Fibroblast of lung (primary cell): ENCODE measurements around the gene ITGBL1. TPM values are rescaled to one million over a fixed set of nuclear protein-coding genes. Genes with fewer than 3 reads are reported as not detected.

Source experiments
- DNase-seq, 2 donors: peaks; one replicate each; pipeline versions ENCODE4 v3.0.0 to v3.0.0-alpha.2; 2010; ENCODE audit warnings: low read depth in 2 of 2
- H2AFZ ChIP-seq: 2 replicates; pipeline ENCODE4 v1.5.1; 2012; ENCODE audit warnings: low read length, control low read depth, inconsistent platforms
- H3K27ac ChIP-seq: 2 replicates; pipeline ENCODE4 v1.5.1; 2011; ENCODE audit warnings: low read length, control low read depth; ENCODE audit not compliant: insufficient read depth
- H3K27me3 ChIP-seq: 2 replicates; pipeline ENCODE4 v1.5.1; 2011; ENCODE audit warnings: mild to moderate bottlenecking, low read length; ENCODE audit not compliant: control insufficient read depth, insufficient read depth
- H3K36me3 ChIP-seq: 2 replicates; pipeline ENCODE4 v1.5.1; 2011; ENCODE audit warnings: low read length; ENCODE audit not compliant: control insufficient read depth, insufficient read depth
- H3K4me1 ChIP-seq: 2 replicates; pipeline ENCODE4 v1.5.1; 2011; ENCODE audit warnings: low read length; ENCODE audit not compliant: control insufficient read depth, insufficient read depth; ENCODE audit errors: extremely low read depth
- H3K4me2 ChIP-seq: 2 replicates; pipeline ENCODE4 v1.5.1; 2011; ENCODE audit warnings: low read length, control low read depth; ENCODE audit not compliant: insufficient read depth; ENCODE audit errors: extremely low read depth
- H3K4me3 ChIP-seq, 4 experiments: fragments of 200-600 bp in 1 of 4; sonication (generic) in 1 of 4; replicated peaks in 1 of 4; 2 replicates each; pipeline ENCODE4 v1.5.1; 2011 to 2016; ENCODE audit warnings: low read length in 4 of 4, low read depth in 3 of 4, mild to moderate bottlenecking in 3 of 4, control low read depth in 2 of 4, inconsistent platforms in 1 of 4, mixed read lengths in 1 of 4; ENCODE audit not compliant: insufficient read depth in 1 of 4; ENCODE audit errors: control extremely low read depth in 1 of 4
- H3K79me2 ChIP-seq: 2 replicates; pipeline ENCODE4 v1.5.1; 2012; ENCODE audit warnings: mild to moderate bottlenecking, low read length, inconsistent platforms; ENCODE audit not compliant: control insufficient read depth, insufficient read depth
- H3K9ac ChIP-seq: 2 replicates; pipeline ENCODE4 v1.5.1; 2011; ENCODE audit warnings: mild to moderate bottlenecking, low read length, control low read depth; ENCODE audit not compliant: insufficient read depth
- H3K9me3 ChIP-seq: 2 replicates; pipeline ENCODE4 v1.5.1; 2012; ENCODE audit warnings: low read depth, low read length; ENCODE audit not compliant: control insufficient read depth, insufficient read depth
- H4K20me1 ChIP-seq: 2 replicates; pipeline ENCODE4 v1.5.1; 2011; ENCODE audit warnings: low read length; ENCODE audit not compliant: control insufficient read depth, insufficient read depth; ENCODE audit errors: extremely low read depth
- CTCF ChIP-seq, 2 donors: IDR thresholded peaks in 1 of 2; conservative IDR thresholded peaks in 1 of 2; 1 replicate in 1 of 2; 2 replicates in 1 of 2; pipeline ENCODE4 v1.5.1; 2011 to 2012; ENCODE audit warnings: low read length in 2 of 2, control low read depth in 1 of 2, inconsistent platforms in 1 of 2, low read depth in 1 of 2, mild to moderate bottlenecking in 1 of 2
- EZH2 ChIP-seq: IDR thresholded peaks from 2 replicates; pipeline ENCODE4 v1.5.1; 2012; ENCODE audit warnings: low read length, control low read depth, mild to moderate bottlenecking; ENCODE audit errors: missing control alignments
- polyA plus RNA-seq, 2 donors: library from polyadenylated mRNA; depleted of rRNA in 1 of 2; stranded (reverse) in 1 of 2; unstranded in 1 of 2; fragments of >200 nt; gene quantifications; 2 replicates each; pipeline ENCODE4 v1.2.1, GENCODE V29; 2011 to 2012; ENCODE audit warnings: missing spikeins in 1 of 2
- total RNA-seq: library from RNA; depleted of rRNA; stranded (reverse); fragments of >200 nt; gene quantifications from 2 replicates; pipeline ENCODE4 v1.2.1, GENCODE V29; 2014

Gene ITGBL1
- total and polyA plus RNA-seq, 2 donors (not counting 1 experiment from before 2014, with no cell fraction given), result 45.1 to 87.4 TPM

- Histone ChIP-seq H3K9ac (no peak overlapping the region), H3K4me3 (no peak overlapping the region), H3K36me3 (no peaks in the 10 kb centered on the region), H4K20me1 (no peaks in the 10 kb centered on the region), H3K9me3 (no peaks in the 10 kb centered on the region), H3K27me3 (no peaks in the 10 kb centered on the region), H3K27ac (no peak overlapping the region), H2AFZ (no peak overlapping the region), H3K4me2 (no peak overlapping the region), H3K4me1 (peaks cover 10% of the 10 kb centered on the region), H3K79me2 (no peaks in the 10 kb centered on the region)
- no peak for TF ChIP-seq CTCF (conservative IDR thresholded peaks at IDR 0.05 in 1 of 2, IDR thresholded peaks at IDR 0.05 in 1 of 2; ENCODE audit: low read depth in 1 of 2, low read length in 2 of 2)
- TF ChIP-seq EZH2, result no peak
- no peak for DNase-seq
These were observed 251.4 kb downstream of the ITGBL1 start for GRCh38 chr13:101703838-101704237.

DNA sequence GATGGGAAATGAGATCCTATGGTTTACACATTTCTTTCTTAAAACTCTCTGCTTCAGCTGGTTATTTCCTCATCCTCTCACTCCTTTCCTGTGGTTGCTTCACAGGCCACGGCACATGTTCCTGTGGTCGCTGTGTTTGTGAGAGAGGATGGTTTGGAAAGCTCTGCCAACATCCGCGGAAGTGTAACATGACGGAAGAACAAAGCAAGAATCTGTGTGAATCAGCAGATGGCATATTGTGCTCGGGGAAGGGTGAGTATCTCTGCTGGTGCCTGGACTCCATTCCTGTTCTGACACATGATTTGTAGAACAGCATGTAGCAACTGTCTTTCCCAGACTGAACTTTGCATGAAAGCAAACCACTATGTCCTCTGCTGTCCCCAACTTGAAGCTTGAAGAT, 254.2 kb downstream of the ITGBL1 start:
- Histone ChIP-seq H3K27ac (peak overlapping the region; percentile 26), H3K4me2 (peak overlapping the region; percentile 37), H4K20me1 (no peaks in the 10 kb centered on the region), H3K4me1 (peaks cover 10% of the 10 kb centered on the region), H3K79me2 (no peaks in the 10 kb centered on the region), H2AFZ (no peak overlapping the region), H3K27me3 (no peaks in the 10 kb centered on the region), H3K9ac (no peak overlapping the region), H3K36me3 (no peaks in the 10 kb centered on the region), H3K9me3 (no peaks in the 10 kb centered on the region), H3K4me3 (no peak overlapping the region)
- TF ChIP-seq CTCF (conservative IDR thresholded peaks at IDR 0.05 in 1 of 2, IDR thresholded peaks at IDR 0.05 in 1 of 2; ENCODE audit: low read depth in 1 of 2, low read length in 2 of 2) (no peak), EZH2 (no peak)
- DNase-seq, result peak; percentile 80 to 99

DNA sequence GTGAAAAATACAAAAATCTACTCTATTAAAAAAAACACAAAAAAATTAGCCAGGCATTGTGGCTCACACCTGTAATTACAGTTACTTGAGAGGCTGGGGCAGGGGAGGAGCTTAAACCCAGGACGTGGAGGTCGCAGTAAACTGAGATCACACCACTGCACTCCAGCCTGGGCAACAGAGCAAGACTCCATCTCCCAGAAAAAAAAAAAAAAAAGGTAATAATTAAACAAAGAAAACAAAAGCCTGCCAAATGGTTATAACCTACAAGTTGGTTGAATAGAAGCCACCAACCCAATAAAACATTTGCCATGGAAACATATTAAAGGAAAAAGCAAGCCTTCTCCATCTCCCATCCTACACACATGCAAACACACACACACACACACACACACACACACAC, 255.2 kb downstream of the ITGBL1 start:
- Histone ChIP-seq H2AFZ (no peak overlapping the region), H3K27me3 (no peaks in the 10 kb centered on the region), H3K79me2 (no peaks in the 10 kb centered on the region), H3K4me2 (no peak overlapping the region), H3K4me1 (peaks cover 10% of the 10 kb centered on the region), H3K27ac (no peak overlapping the region), H3K9ac (no peak overlapping the region), H3K9me3 (no peaks in the 10 kb centered on the region), H3K36me3 (no peaks in the 10 kb centered on the region), H3K4me3 (no peak overlapping the region), H4K20me1 (no peaks in the 10 kb centered on the region)
- TF ChIP-seq CTCF (conservative IDR thresholded peaks at IDR 0.05 in 1 of 2, IDR thresholded peaks at IDR 0.05 in 1 of 2; ENCODE audit: low read depth in 1 of 2, low read length in 2 of 2), result no peak
- TF ChIP-seq EZH2, result no peak
- no peak for DNase-seq
